Nephron progenitor cell (in vitro differentiated cells): Measurements from ENCODE around the gene SPINT1.

Experiments
- DNase-seq: peaks from one replicate; pipeline ENCODE4 v3.0.0; 2021
- H3K27ac Mint-ChIP-seq: 2 replicates; pipeline ENCODE4 v1.8.0; 2021; ENCODE audit warnings: mild to moderate bottlenecking, moderate library complexity, mixed read lengths
- H3K27me3 Mint-ChIP-seq: 2 replicates; pipeline ENCODE4 v1.8.0; 2021; ENCODE audit warnings: mild to moderate bottlenecking, low read depth, mixed read lengths; ENCODE audit not compliant: poor library complexity
- H3K36me3 Mint-ChIP-seq: 2 replicates; pipeline ENCODE4 v1.8.0; 2021; ENCODE audit warnings: low read depth, mixed read lengths
- H3K4me1 Mint-ChIP-seq: 2 replicates; pipeline ENCODE4 v1.8.0; 2021; ENCODE audit warnings: mixed read lengths
- H3K4me3 Mint-ChIP-seq: 2 replicates; pipeline ENCODE4 v1.8.0; 2021; ENCODE audit warnings: mild to moderate bottlenecking, moderate library complexity, mixed read lengths
- H3K9me3 Mint-ChIP-seq: 2 replicates; pipeline ENCODE4 v1.8.0; 2021; ENCODE audit warnings: mild to moderate bottlenecking, moderate library complexity, mixed read lengths
- CTCF ChIP-seq: fragments of 200-600 bp; sonication (generic); IDR thresholded peaks from 2 replicates; pipeline ENCODE4 v1.5.0; 2021; ENCODE audit warnings: antibody characterized with exemption

SPINT1 gene

GRCh38 chr15:40825661-40826422, 18.0 kb upstream of the SPINT1 start:
- TF ChIP-seq CTCF, result no peak
- no peak overlapping the region for H3K4me3 Mint-ChIP-seq
- DNase-seq, result no peak
- no peak overlapping the region for H3K27ac Mint-ChIP-seq
- H3K4me1 Mint-ChIP-seq, result peaks cover 10% of the 10 kb centered on the region
- H3K36me3 Mint-ChIP-seq, result no peaks in the 10 kb centered on the region
- H3K9me3 Mint-ChIP-seq, result no peaks in the 10 kb centered on the region
- peaks cover 18% of the 10 kb centered on the region for H3K27me3 Mint-ChIP-seq

GRCh38 chr15:40826423-40827075, 17.3 kb upstream of the SPINT1 start:
- no peak for TF ChIP-seq CTCF
- Mint-ChIP-seq H3K36me3 (no peaks in the 10 kb centered on the region), H3K27me3 (peaks cover 14% of the 10 kb centered on the region), H3K4me3 (no peak overlapping the region), H3K4me1 (peaks cover 10% of the 10 kb centered on the region), H3K9me3 (no peaks in the 10 kb centered on the region), H3K27ac (no peak overlapping the region)
- DNase-seq, result no peak

- no peak for DNase-seq
- TF ChIP-seq CTCF, result no peak
- no peak within 1 kb of the TSS for H3K4me3 Mint-ChIP-seq
- peaks cover 10% of the 10 kb centered on the region for H3K4me1 Mint-ChIP-seq
- H3K9me3 Mint-ChIP-seq, result no peaks in the 10 kb centered on the region
- no peak within 1 kb of the TSS for H3K27ac Mint-ChIP-seq
- H3K36me3 Mint-ChIP-seq, result no peaks in the 10 kb centered on the region
- H3K27me3 Mint-ChIP-seq, result peaks cover 14% of the 10 kb centered on the region
Measured at GRCh38 chr15:40828447-40829036, 15.3 kb upstream of the SPINT1 start, which contains the start of gene PPP1R14D. PPP1R14D (minus strand) TSS chr15:40828708; CDS start chr15:40828641, 67 bp downstream.

GRCh38 chr15:40829115-40829514, 14.7 kb upstream of the SPINT1 start:
- Mint-ChIP-seq H3K27me3 (peaks cover 14% of the 10 kb centered on the region), H3K36me3 (no peaks in the 10 kb centered on the region), H3K4me3 (no peak overlapping the region), H3K4me1 (peaks cover 10% of the 10 kb centered on the region), H3K9me3 (no peaks in the 10 kb centered on the region), H3K27ac (no peak overlapping the region)
- DNase-seq, result no peak
- TF ChIP-seq CTCF, result no peak

- TF ChIP-seq CTCF, result no peak
- no peaks in the 10 kb centered on the region for H3K36me3 Mint-ChIP-seq
- H3K27me3 Mint-ChIP-seq, result peaks cover 4% of the 10 kb centered on the region
- peaks cover 6% of the 10 kb centered on the region for H3K4me1 Mint-ChIP-seq
- no peaks in the 10 kb centered on the region for H3K9me3 Mint-ChIP-seq
- no peak for DNase-seq
- H3K27ac Mint-ChIP-seq, result peak overlapping the region; percentile 32
- H3K4me3 Mint-ChIP-seq, result no peak overlapping the region
Measured at GRCh38 chr15:40830884-40831283, 13.0 kb upstream of the SPINT1 start.
